Hepatocyte (in vitro differentiated cells): ENCODE data around the gene OTX1. TPM values are rescaled to one million over a fixed set of nuclear protein-coding genes. Genes with fewer than 3 reads are reported as not detected.

Source experiments
- DNase-seq: peaks from one replicate; pipeline ENCODE4 v3.0.0-alpha.2; 2016; ENCODE audit warnings: low spot score
- H2AFZ ChIP-seq: fragments of 200-600 bp; sonication (generic); 2 replicates; pipeline ENCODE4 v1.6.0; 2016; ENCODE audit warnings: antibody characterized with exemption, mild to moderate bottlenecking
- H3K27ac ChIP-seq: fragments of 200-600 bp; sonication (generic); 2 replicates; pipeline ENCODE4 v1.5.1; 2016; ENCODE audit warnings: mild to moderate bottlenecking
- H3K27me3 ChIP-seq: fragments of 200-600 bp; sonication (generic); 2 replicates; pipeline ENCODE4 v1.6.1; 2016
- H3K36me3 ChIP-seq: fragments of 200-600 bp; sonication (generic); replicated peaks from 2 replicates; pipeline ENCODE4 v1.5.1; 2016; ENCODE audit warnings: low read depth; ENCODE audit not compliant: insufficient read depth
- H3K4me1 ChIP-seq: fragments of 200-600 bp; sonication (generic); 2 replicates; pipeline ENCODE4 v1.5.1; 2016; ENCODE audit warnings: mild to moderate bottlenecking, moderate library complexity; ENCODE audit not compliant: insufficient read depth
- H3K4me2 ChIP-seq: fragments of 200-600 bp; sonication (generic); 2 replicates; pipeline ENCODE4 v1.6.0; 2016
- H3K4me3 ChIP-seq: fragments of 200-600 bp; sonication (generic); 2 replicates; pipeline ENCODE4 v1.5.1; 2016; ENCODE audit warnings: mild to moderate bottlenecking
- H3K79me2 ChIP-seq: fragments of 200-600 bp; sonication (generic); 2 replicates; pipeline ENCODE4 v1.6.0; 2017; ENCODE audit warnings: mild to moderate bottlenecking
- H3K9me2 ChIP-seq: fragments of 200-600 bp; sonication (generic); replicated peaks from 2 replicates; pipeline ENCODE4 v1.6.0; 2017; ENCODE audit warnings: mild to moderate bottlenecking; ENCODE audit not compliant: insufficient read depth
- H3K9me3 ChIP-seq: fragments of 200-600 bp; sonication (generic); 2 replicates; pipeline ENCODE4 v1.5.1; 2016; ENCODE audit warnings: low read depth, mild to moderate bottlenecking
- H4K20me1 ChIP-seq: fragments of 200-600 bp; sonication (generic); 2 replicates; pipeline ENCODE4 v1.6.0; 2016; ENCODE audit warnings: mild to moderate bottlenecking; ENCODE audit not compliant: insufficient read depth, poor library complexity, severe bottlenecking
- CTCF ChIP-seq: fragments of 200-600 bp; sonication (generic); IDR thresholded peaks from 2 replicates; pipeline ENCODE4 v1.5.1; 2016; ENCODE audit warnings: antibody characterized with exemption, mild to moderate bottlenecking; ENCODE audit not compliant: poor library complexity
- EZH2 ChIP-seq: fragments of 200-600 bp; sonication (generic); IDR thresholded peaks from 2 replicates; pipeline ENCODE4 v1.6.1; 2016; ENCODE audit warnings: antibody characterized with exemption, mild to moderate bottlenecking, borderline replicate concordance
- EZH2phosphoT487 ChIP-seq: fragments of 200-600 bp; sonication (generic); IDR thresholded peaks from one replicate; pipeline ENCODE4 v1.6.1; 2018; ENCODE audit warnings: antibody characterized with exemption, mild to moderate bottlenecking, low read depth, moderate library complexity; ENCODE audit not compliant: unreplicated experiment, severe bottlenecking
- WGBS: methylation state at CpG from one replicate; pipeline ENCODE4 v1.1.6; 2016; ENCODE audit warnings: low lambda C conversion rate; ENCODE audit errors: missing lambda C conversion rate; 5-methylcytosine and 5-hydroxymethylcytosine counted together
- polyA plus RNA-seq: library from polyadenylated mRNA; unstranded; fragments of >200 nt; fragmentation: Nextera tagmentation; extraction: Ambion mirVana; gene quantifications from 2 replicates; pipeline ENCODE4 v1.2.1, GENCODE V29; 2016
- total RNA-seq: library from RNA; depleted of rRNA; stranded (reverse); fragments of >200 nt; gene quantifications from 2 replicates; pipeline ENCODE4 v1.2.3, GENCODE V29; 2014

OTX1 gene
- total and polyA plus RNA-seq, 2 experiments from 2014 or later, result 0.07 to 0.52 TPM

- Histone ChIP-seq H3K79me2 (no peaks in the 10 kb centered on the region), H3K9me2 (no peaks in the 10 kb centered on the region), H3K27me3 (peaks cover 98% of the 10 kb centered on the region), H3K36me3 (no peaks in the 10 kb centered on the region), H4K20me1 (no peaks in the 10 kb centered on the region), H3K27ac (no peak overlapping the region), H2AFZ (no peak overlapping the region), H3K4me1 (peaks cover 27% of the 10 kb centered on the region), H3K9me3 (no peaks in the 10 kb centered on the region), H3K4me2 (peak overlapping the region; percentile 65), H3K4me3 (no peak overlapping the region)
- 17% methylated on average over 32 of the region's 35 CpGs for WGBS
- TF ChIP-seq EZH2phosphoT487, result peak; percentile 27
- no peak for TF ChIP-seq CTCF
- peak; percentile 93 for TF ChIP-seq EZH2
- DNase-seq, result no peak
These were observed 6.9 kb downstream of the OTX1 start for GRCh38 chr2:63057249-63058143.

GRCh38 chr2:63058144-63058920 lies 7.7 kb downstream of the OTX1 start:
- H3K4me1 ChIP-seq, result peaks cover 27% of the 10 kb centered on the region
- no peaks in the 10 kb centered on the region for H3K79me2 ChIP-seq
- peaks cover 98% of the 10 kb centered on the region for H3K27me3 ChIP-seq
- H3K36me3 ChIP-seq, result no peaks in the 10 kb centered on the region
- TF ChIP-seq EZH2phosphoT487 (no peak), EZH2 (no peak)
- peak overlapping the region; percentile 62 for H3K4me2 ChIP-seq
- WGBS, result 7% methylated on average over 28 of the region's 35 CpGs
- no peaks in the 10 kb centered on the region for H3K9me3 ChIP-seq
- no peak for DNase-seq
- no peak overlapping the region for H2AFZ ChIP-seq
- no peak overlapping the region for H3K27ac ChIP-seq
- H4K20me1 ChIP-seq, result no peaks in the 10 kb centered on the region
- H3K9me2 ChIP-seq, result no peaks in the 10 kb centered on the region
- no peak overlapping the region for H3K4me3 ChIP-seq

- Histone ChIP-seq H3K9me3 (no peaks in the 10 kb centered on the region), H3K4me2 (peak overlapping the region; percentile 62), H3K27ac (no peak overlapping the region), H3K9me2 (no peaks in the 10 kb centered on the region), H3K79me2 (no peaks in the 10 kb centered on the region), H2AFZ (no peak overlapping the region), H4K20me1 (no peaks in the 10 kb centered on the region), H3K27me3 (peaks cover 98% of the 10 kb centered on the region), H3K36me3 (no peaks in the 10 kb centered on the region), H3K4me1 (peaks cover 22% of the 10 kb centered on the region), H3K4me3 (no peak overlapping the region)
- whole genome bisulfite sequencing, result 2% methylated on average over 65 of the region's 67 CpGs
- TF ChIP-seq CTCF (no peak), EZH2phosphoT487 (peak; percentile 90), EZH2 (peak; percentile 94)
- peak; percentile 28 for DNase-seq
These were observed 8.5 kb downstream of the OTX1 start for GRCh38 chr2:63058921-63059792.
